ENCODE results near the gene FAM83F. TPM values are rescaled to one million over a fixed set of nuclear protein-coding genes. Genes with fewer than 3 reads are reported as not detected.

The FAM83F gene
- total RNA-seq, 2 experiments from 2014 or later, result not detected

DNA sequence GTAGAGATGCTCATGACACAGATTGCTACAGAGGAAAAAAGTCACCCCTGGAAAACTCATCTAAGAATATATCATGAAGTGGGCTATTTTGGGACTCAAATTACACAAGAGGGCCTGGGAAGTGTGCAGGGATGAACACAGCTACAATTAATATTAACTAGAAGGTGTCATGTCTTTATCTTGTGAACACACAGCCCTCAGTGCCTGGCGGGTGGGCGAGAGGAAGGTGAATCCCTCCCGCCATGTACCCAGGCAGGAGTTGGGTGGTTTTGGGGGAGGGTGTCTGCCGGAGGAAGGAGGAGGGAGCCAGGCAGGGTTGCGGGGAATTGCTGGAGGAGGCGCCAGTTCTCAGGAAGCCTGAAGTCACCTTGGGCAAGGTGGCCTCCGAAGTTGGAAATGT lies 5.1 kb upstream of the FAM83F start:
- TF ChIP-seq, protein P1, sequence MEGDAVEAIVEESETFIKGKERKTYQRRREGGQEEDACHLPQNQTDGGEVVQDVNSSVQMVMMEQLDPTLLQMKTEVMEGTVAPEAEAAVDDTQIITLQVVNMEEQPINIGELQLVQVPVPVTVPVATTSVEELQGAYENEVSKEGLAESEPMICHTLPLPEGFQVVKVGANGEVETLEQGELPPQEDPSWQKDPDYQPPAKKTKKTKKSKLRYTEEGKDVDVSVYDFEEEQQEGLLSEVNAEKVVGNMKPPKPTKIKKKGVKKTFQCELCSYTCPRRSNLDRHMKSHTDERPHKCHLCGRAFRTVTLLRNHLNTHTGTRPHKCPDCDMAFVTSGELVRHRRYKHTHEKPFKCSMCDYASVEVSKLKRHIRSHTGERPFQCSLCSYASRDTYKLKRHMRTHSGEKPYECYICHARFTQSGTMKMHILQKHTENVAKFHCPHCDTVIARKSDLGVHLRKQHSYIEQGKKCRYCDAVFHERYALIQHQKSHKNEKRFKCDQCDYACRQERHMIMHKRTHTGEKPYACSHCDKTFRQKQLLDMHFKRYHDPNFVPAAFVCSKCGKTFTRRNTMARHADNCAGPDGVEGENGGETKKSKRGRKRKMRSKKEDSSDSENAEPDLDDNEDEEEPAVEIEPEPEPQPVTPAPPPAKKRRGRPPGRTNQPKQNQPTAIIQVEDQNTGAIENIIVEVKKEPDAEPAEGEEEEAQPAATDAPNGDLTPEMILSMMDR (conservative IDR thresholded peaks at IDR 0.05; ENCODE audit: low read length), result no peak
- no peak for TF ChIP-seq EZH2phosphoT487 (IDR thresholded peaks at IDR 0.05; ENCODE audit: borderline replicate concordance, low read depth, low read length)
- Histone ChIP-seq H3K4me2 (ENCODE audit: low read length) (no peak overlapping the region), H3K4me3 (ENCODE audit: low read depth, low read length, poor library complexity, severe bottlenecking) (no peak overlapping the region), H3K79me2 (ENCODE audit: insufficient read depth, low read depth, low read length) (no peaks in the 10 kb centered on the region), H3K27ac (ENCODE audit: low read depth, low read length, poor library complexity, severe bottlenecking) (no peak overlapping the region), H3K9me3 (ENCODE audit: low read length) (no peaks in the 10 kb centered on the region), H3K4me1 (ENCODE audit: insufficient read depth, low read length, poor library complexity, severe bottlenecking) (no peaks in the 10 kb centered on the region), H3K36me3 (ENCODE audit: insufficient read depth, low read length) (no peaks in the 10 kb centered on the region), H4K20me1 (ENCODE audit: insufficient read depth, low read length) (no peaks in the 10 kb centered on the region), H3K9me2 (ENCODE audit: insufficient read depth, low read length) (no peaks in the 10 kb centered on the region), H2AFZ (ENCODE audit: low read length) (no peak overlapping the region)
- DNase-seq (ENCODE audit: low spot score), result no peak
- BruUV-seq (replicated peaks), result no TSS peak
- intact Hi-C loops (cut with micrococcal nuclease; ENCODE audit: unreplicated experiment), result no loop called here
- ChIA-PET POLR2A (no interaction called here), CTCF (ENCODE audit: unreplicated experiment) (no interaction called here)

DNA sequence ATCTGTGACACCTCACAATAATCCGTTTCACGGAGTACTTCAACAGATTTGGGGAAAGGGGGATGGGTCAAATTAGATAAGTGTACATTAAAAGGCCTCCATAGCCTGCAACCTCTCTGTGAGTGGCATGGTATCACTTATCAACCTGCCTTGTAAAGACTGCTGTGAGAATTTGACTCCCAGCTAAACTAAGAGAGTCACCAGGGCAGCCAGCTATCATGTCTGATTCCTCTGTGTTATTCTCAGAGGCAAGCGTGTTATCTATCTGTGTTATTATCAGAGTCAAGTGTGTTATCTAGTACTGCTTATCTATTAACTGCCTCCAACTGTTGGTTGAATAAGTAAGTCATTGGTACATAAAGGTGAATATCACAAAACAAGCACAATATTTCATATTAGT lies 4.1 kb upstream of the FAM83F start:
- H3K9me2 ChIP-seq (ENCODE audit: insufficient read depth, low read length), result no peaks in the 10 kb centered on the region
- H3K4me3 ChIP-seq (ENCODE audit: low read depth, low read length, poor library complexity, severe bottlenecking), result no peak overlapping the region
- no peaks in the 10 kb centered on the region for H3K36me3 ChIP-seq (ENCODE audit: insufficient read depth, low read length)
- no peak overlapping the region for H3K4me2 ChIP-seq (ENCODE audit: low read length)
- no peaks in the 10 kb centered on the region for H4K20me1 ChIP-seq (ENCODE audit: insufficient read depth, low read length)
- DNase-seq (ENCODE audit: low spot score), result no peak
- H2AFZ ChIP-seq (ENCODE audit: low read length), result no peak overlapping the region
- intact Hi-C loops (cut with micrococcal nuclease; ENCODE audit: unreplicated experiment), result no loop called here
- H3K27ac ChIP-seq (ENCODE audit: low read depth, low read length, poor library complexity, severe bottlenecking), result no peak overlapping the region
- no peaks in the 10 kb centered on the region for H3K4me1 ChIP-seq (ENCODE audit: insufficient read depth, low read length, poor library complexity, severe bottlenecking)
- BruUV-seq (replicated peaks), result no TSS peak
- ChIA-PET POLR2A (no interaction called here), CTCF (ENCODE audit: unreplicated experiment) (no interaction called here)
- no peaks in the 10 kb centered on the region for H3K79me2 ChIP-seq (ENCODE audit: insufficient read depth, low read depth, low read length)
- no peaks in the 10 kb centered on the region for H3K9me3 ChIP-seq (ENCODE audit: low read length)
- TF ChIP-seq, protein P1 (conservative IDR thresholded peaks at IDR 0.05; ENCODE audit: low read length), result no peak
- no peak for TF ChIP-seq EZH2phosphoT487 (IDR thresholded peaks at IDR 0.05; ENCODE audit: borderline replicate concordance, low read depth, low read length)

DNA sequence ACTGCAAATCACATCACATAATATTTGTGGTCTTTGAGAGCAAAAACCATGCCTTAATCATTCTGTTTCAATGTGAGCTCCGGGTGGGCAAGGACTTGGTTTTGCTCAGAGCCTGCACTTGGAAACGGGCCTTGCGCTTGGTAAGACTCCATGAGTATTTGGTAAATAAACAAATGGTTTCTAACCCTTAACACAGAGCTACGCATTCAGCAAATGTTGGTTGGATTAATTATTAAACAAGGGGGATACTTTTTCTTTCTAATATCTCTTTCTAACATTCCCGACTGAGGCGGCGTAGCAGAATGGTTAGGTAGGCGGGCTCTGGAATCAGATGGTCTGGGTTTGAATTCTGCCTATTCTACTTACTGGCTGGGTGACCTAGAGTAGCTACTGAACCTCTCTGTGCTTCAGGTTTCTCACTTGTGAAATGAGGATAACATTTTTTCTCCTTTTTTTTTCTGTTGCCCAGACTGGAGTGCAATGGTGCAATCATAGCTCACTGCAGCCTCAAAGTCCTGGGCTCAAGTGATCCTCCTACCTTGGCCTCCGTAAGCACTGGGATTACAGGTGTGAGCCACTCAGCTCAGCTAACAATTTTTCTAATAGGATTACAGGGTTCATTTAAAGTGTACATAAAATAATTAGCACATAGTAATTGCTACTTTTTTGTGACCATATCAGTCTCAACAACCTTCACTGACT lies 3.4 kb upstream of the FAM83F start:
- H3K4me3 ChIP-seq (ENCODE audit: low read depth, low read length, poor library complexity, severe bottlenecking), result no peak overlapping the region
- POLR2A ChIA-PET, result no interaction called here
- no TSS peak for BruUV-seq (replicated peaks)
- no peaks in the 10 kb centered on the region for H3K36me3 ChIP-seq (ENCODE audit: insufficient read depth, low read length)
- TF ChIP-seq, protein P1 (conservative IDR thresholded peaks at IDR 0.05; ENCODE audit: low read length), result no peak
- no peak for TF ChIP-seq EZH2phosphoT487 (IDR thresholded peaks at IDR 0.05; ENCODE audit: borderline replicate concordance, low read depth, low read length)
- intact Hi-C loops (cut with micrococcal nuclease; ENCODE audit: unreplicated experiment), result no loop called here
- no peak overlapping the region for H2AFZ ChIP-seq (ENCODE audit: low read length)
- H3K27ac ChIP-seq (ENCODE audit: low read depth, low read length, poor library complexity, severe bottlenecking), result no peak overlapping the region
- no peaks in the 10 kb centered on the region for H3K9me3 ChIP-seq (ENCODE audit: low read length)
- H4K20me1 ChIP-seq (ENCODE audit: insufficient read depth, low read length), result no peaks in the 10 kb centered on the region
- H3K4me1 ChIP-seq (ENCODE audit: insufficient read depth, low read length, poor library complexity, severe bottlenecking), result no peaks in the 10 kb centered on the region
- H3K9me2 ChIP-seq (ENCODE audit: insufficient read depth, low read length), result no peaks in the 10 kb centered on the region
- CTCF ChIA-PET (ENCODE audit: unreplicated experiment), result no interaction called here
- H3K79me2 ChIP-seq (ENCODE audit: insufficient read depth, low read depth, low read length), result no peaks in the 10 kb centered on the region
- no peak for DNase-seq (ENCODE audit: low spot score)
- H3K4me2 ChIP-seq (ENCODE audit: low read length), result no peak overlapping the region

Data from OCI-LY7 (cell line).